ENCODE measurements around the gene NMRK2. TPM values are rescaled to one million over a fixed set of nuclear protein-coding genes. Genes with fewer than 3 reads are reported as not detected.
A peak's percentile ranks its signal among the peaks of the same experiment; 100 is the strongest.

The NMRK2 gene
- polyA plus RNA-seq, 2 of the 4 experiments (the other 2 are of a cell fraction): not detected

- no peak for DNase-seq (ENCODE audit: low read depth in 1 of 2, low spot score in 1 of 2)
- H3K4me2 ChIP-seq: peak overlapping the region; percentile 91
- CTCF ChIA-PET: interaction anchor here (0.6 to 2.7 kb wide), 16 partner anchors 8 to 233 kb away, joined by 3 to 20 read pairs (median 4); no protein-coding TSS in a partner anchor
- H3K27ac ChIP-seq: peak overlapping the region; percentile 83 to 97
- POLR2A ChIA-PET: interaction anchor here (0.6 to 5.1 kb wide), 12 partner anchors 10 to 225 kb away, joined by 3 to 60 read pairs (median 4); partner anchors contain the start of genes DAPK3 and NMRK2
- TF ChIP-seq RNF2 (IDR thresholded peaks at IDR 0.05; ENCODE audit: borderline replicate concordance, low read depth): no peak
- TF ChIP-seq GATA3 (IDR thresholded peaks at IDR 0.05; ENCODE audit: borderline replicate concordance): no peak
- no peak for TF ChIP-seq POLR2AphosphoS2 (conservative IDR thresholded peaks at IDR 0.05; ENCODE audit: low read length)
- no peak for TF ChIP-seq RARB (CRISPR knock-in tag; IDR thresholded peaks at IDR 0.05)
- no peak for TF ChIP-seq MAX (IDR thresholded peaks at IDR 0.05)
- TF ChIP-seq ATOH8 (CRISPR knock-in tag; IDR thresholded peaks at IDR 0.05; ENCODE audit: low read depth): no peak
- ATAC-seq: no peak
- peak overlapping the region; percentile 96 for H3K4me3 ChIP-seq
- peaks cover 26% of the 10 kb centered on the region; the same call in 2 of the 3 replicates for H3K4me1 ChIP-seq
- WGBS (ENCODE audit: missing lambda C conversion rate): 4% methylated on average over 13 of the region's 19 CpGs
- H3K9me3 ChIP-seq: no peaks in the 10 kb centered on the region
- no peak for FAIRE-seq
Measured at GRCh38 chr19:3985643-3986259, 52.9 kb downstream of the NMRK2 start.

DNA sequence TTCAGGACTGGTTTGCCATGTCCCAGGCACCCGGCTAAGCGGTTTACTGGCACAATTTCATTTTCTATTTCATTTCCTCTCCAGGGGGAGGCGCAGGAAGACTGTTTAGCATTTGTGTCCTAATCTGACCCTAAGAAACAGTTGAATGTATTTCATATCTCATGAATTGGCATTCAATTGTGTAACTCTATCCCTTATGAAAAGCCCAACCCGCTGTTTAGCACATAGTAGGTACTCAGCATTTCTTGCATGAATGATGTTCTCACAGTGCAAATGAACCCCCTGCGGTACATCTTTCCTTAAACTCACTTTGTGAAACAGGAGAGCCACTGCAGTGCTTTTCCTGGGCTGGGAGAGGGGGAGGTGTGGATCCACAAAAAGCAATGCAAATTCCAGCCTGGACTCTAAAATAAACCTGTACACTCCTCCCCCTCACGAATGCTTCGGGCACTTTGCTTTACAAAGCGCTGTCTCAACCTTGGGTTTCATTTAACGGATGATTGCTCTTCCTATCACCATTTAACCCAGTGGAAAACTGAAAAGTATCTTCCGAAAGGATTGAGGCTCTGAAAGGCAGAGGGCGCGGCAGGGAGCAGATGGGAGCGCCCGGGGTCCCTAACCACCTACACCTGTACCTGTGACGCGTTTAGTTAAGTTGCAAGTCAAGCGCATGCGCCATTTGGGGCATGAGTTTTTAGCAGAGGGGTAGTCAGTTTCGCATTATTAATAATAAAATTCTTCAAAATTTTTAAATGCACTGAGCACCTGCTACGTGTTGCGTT, 53.6 kb downstream of the NMRK2 start:
- POLR2A ChIA-PET: interaction anchor here (1.1 to 5.1 kb wide), 2 partner anchors 16 to 154 kb away, joined by 5 to 60 read pairs; partner anchors contain the start of gene DAPK3
- H3K9me3 ChIP-seq: no peaks in the 10 kb centered on the region
- FAIRE-seq (no peak), DNase-seq (ENCODE audit: low read depth in 1 of 2, low spot score in 1 of 2) (peak; percentile 51 to 81), ATAC-seq (peak; percentile 46 to 62; a peak in 5 of 6 replicates)
- TF ChIP-seq FOSB (CRISPR knock-in tag; IDR thresholded peaks at IDR 0.05): no peak
- TF ChIP-seq SMC3 (IDR thresholded peaks at IDR 0.05): peak; percentile 54; the same call in 2 of the 3 replicates
- no peak for TF ChIP-seq EHF (CRISPR knock-in tag; IDR thresholded peaks at IDR 0.05)
- TF ChIP-seq BCL3 (IDR thresholded peaks at IDR 0.05): no peak
- TF ChIP-seq RAD21 (conservative IDR thresholded peaks at IDR 0.05 in 1 of 2, IDR thresholded peaks at IDR 0.05 in 1 of 2): peak; percentile 55 to 64; a peak in 4 of 5 replicates
- TF ChIP-seq RFX5 (IDR thresholded peaks at IDR 0.05): no peak
- no peak for TF ChIP-seq TFCP2L1 (CRISPR knock-in tag; IDR thresholded peaks at IDR 0.05)
- TF ChIP-seq ZC3H11A (IDR thresholded peaks at IDR 0.05): no peak
- TF ChIP-seq USF2 (IDR thresholded peaks at IDR 0.05): no peak
- TF ChIP-seq, protein P1, sequence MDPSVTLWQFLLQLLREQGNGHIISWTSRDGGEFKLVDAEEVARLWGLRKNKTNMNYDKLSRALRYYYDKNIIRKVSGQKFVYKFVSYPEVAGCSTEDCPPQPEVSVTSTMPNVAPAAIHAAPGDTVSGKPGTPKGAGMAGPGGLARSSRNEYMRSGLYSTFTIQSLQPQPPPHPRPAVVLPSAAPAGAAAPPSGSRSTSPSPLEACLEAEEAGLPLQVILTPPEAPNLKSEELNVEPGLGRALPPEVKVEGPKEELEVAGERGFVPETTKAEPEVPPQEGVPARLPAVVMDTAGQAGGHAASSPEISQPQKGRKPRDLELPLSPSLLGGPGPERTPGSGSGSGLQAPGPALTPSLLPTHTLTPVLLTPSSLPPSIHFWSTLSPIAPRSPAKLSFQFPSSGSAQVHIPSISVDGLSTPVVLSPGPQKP (IDR thresholded peaks at IDR 0.05; ENCODE audit: low read depth, low read length): no peak
- TF ChIP-seq ESRRA (IDR thresholded peaks at IDR 0.05; ENCODE audit: borderline replicate concordance, low read length): no peak
- TF ChIP-seq CEBPB (IDR thresholded peaks at IDR 0.05): peak; percentile 14 to 27; a peak in 1 of 4 replicates
- TF ChIP-seq NPAS2 (CRISPR knock-in tag; IDR thresholded peaks at IDR 0.05; ENCODE audit: borderline replicate concordance): no peak
- no peak for TF ChIP-seq FOSL2 (IDR thresholded peaks at IDR 0.05)
- TF ChIP-seq FOSL2 (CRISPR knock-in tag; IDR thresholded peaks at IDR 0.05): no peak
- TF ChIP-seq, protein P2, sequence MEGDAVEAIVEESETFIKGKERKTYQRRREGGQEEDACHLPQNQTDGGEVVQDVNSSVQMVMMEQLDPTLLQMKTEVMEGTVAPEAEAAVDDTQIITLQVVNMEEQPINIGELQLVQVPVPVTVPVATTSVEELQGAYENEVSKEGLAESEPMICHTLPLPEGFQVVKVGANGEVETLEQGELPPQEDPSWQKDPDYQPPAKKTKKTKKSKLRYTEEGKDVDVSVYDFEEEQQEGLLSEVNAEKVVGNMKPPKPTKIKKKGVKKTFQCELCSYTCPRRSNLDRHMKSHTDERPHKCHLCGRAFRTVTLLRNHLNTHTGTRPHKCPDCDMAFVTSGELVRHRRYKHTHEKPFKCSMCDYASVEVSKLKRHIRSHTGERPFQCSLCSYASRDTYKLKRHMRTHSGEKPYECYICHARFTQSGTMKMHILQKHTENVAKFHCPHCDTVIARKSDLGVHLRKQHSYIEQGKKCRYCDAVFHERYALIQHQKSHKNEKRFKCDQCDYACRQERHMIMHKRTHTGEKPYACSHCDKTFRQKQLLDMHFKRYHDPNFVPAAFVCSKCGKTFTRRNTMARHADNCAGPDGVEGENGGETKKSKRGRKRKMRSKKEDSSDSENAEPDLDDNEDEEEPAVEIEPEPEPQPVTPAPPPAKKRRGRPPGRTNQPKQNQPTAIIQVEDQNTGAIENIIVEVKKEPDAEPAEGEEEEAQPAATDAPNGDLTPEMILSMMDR (IDR thresholded peaks at IDR 0.05): peak; percentile 65
- H3K4me1 ChIP-seq: peaks cover 22% of the 10 kb centered on the region; the same call in 2 of the 3 replicates
- WGBS (ENCODE audit: missing lambda C conversion rate): 2% methylated on average over 21 of the region's 21 CpGs
- H3K4me3 ChIP-seq: peak overlapping the region; percentile 96
- CTCF ChIA-PET: interaction anchor here (0.6 to 2.7 kb wide), 14 partner anchors 9 to 232 kb away, joined by 3 to 20 read pairs (median 4); no protein-coding TSS in a partner anchor
- peak overlapping the region; percentile 83 to 97 for H3K27ac ChIP-seq
- peak overlapping the region; percentile 91 for H3K4me2 ChIP-seq
